Neuron (in vitro differentiated cells): Measurements from ENCODE around the gene SYS1.

Experiments
- H2AFZ ChIP-seq: one replicate; pipeline ENCODE4 v1.6.1; 2013; ENCODE audit warnings: low read depth, mild to moderate bottlenecking, inconsistent platforms, low read length, moderate library complexity
- H3K27me3 ChIP-seq: one replicate; pipeline ENCODE4 v1.6.1; 2013; ENCODE audit warnings: low read length; ENCODE audit not compliant: insufficient read depth
- H3K36me3 ChIP-seq: one replicate; pipeline ENCODE4 v1.6.1; 2013; ENCODE audit warnings: low read length; ENCODE audit not compliant: insufficient read depth
- H3K4me1 ChIP-seq: one replicate; pipeline ENCODE4 v1.6.1; 2013; ENCODE audit warnings: low read length; ENCODE audit not compliant: insufficient read depth
- H3K4me3 ChIP-seq: 2 replicates; pipeline ENCODE4 v1.5.1; 2013; ENCODE audit warnings: mild to moderate bottlenecking, low read length, moderate library complexity
- H3K9me3 ChIP-seq: one replicate; pipeline ENCODE4 v1.6.1; 2013; ENCODE audit warnings: low read length

The SYS1 gene

GRCh38 chr20:45354423-45355208, 8.3 kb upstream of the SYS1 start:
- H3K4me3 ChIP-seq = no peak overlapping the region
- H3K36me3 ChIP-seq = no peaks in the 10 kb centered on the region
- no peak overlapping the region for H2AFZ ChIP-seq
- H3K9me3 ChIP-seq = no peaks in the 10 kb centered on the region
- peaks cover 5% of the 10 kb centered on the region for H3K27me3 ChIP-seq
- no peaks in the 10 kb centered on the region for H3K4me1 ChIP-seq

- no peaks in the 10 kb centered on the region for H3K9me3 ChIP-seq
- H3K36me3 ChIP-seq = no peaks in the 10 kb centered on the region
- H3K4me1 ChIP-seq = no peaks in the 10 kb centered on the region
- no peak overlapping the region for H3K4me3 ChIP-seq
- H2AFZ ChIP-seq = no peak overlapping the region
- peaks cover 4% of the 10 kb centered on the region for H3K27me3 ChIP-seq
Measured at GRCh38 chr20:45355209-45356084, 7.5 kb upstream of the SYS1 start.

- H3K27me3 ChIP-seq = peaks cover 2% of the 10 kb centered on the region
- no peaks in the 10 kb centered on the region for H3K36me3 ChIP-seq
- H2AFZ ChIP-seq = no peak overlapping the region
- H3K9me3 ChIP-seq = no peaks in the 10 kb centered on the region
- no peak overlapping the region for H3K4me3 ChIP-seq
- H3K4me1 ChIP-seq = no peaks in the 10 kb centered on the region
Measured at GRCh38 chr20:45358282-45359068, 4.5 kb upstream of the SYS1 start.

- H3K4me1 ChIP-seq = peaks cover 5% of the 10 kb centered on the region
- H3K9me3 ChIP-seq = no peaks in the 10 kb centered on the region
- no peak overlapping the region for H3K4me3 ChIP-seq
- H3K36me3 ChIP-seq = no peaks in the 10 kb centered on the region
- no peaks in the 10 kb centered on the region for H3K27me3 ChIP-seq
- H2AFZ ChIP-seq = no peak overlapping the region
Measured at GRCh38 chr20:45359069-45359405, 3.9 kb upstream of the SYS1 start.

- Histone ChIP-seq H3K36me3 (no peaks in the 10 kb centered on the region), H3K9me3 (no peaks in the 10 kb centered on the region), H2AFZ (no peak overlapping the region), H3K4me1 (peaks cover 7% of the 10 kb centered on the region), H3K27me3 (no peaks in the 10 kb centered on the region), H3K4me3 (no peak overlapping the region)
Measured at GRCh38 chr20:45359406-45360148, 3.4 kb upstream of the SYS1 start.

- peaks cover 13% of the 10 kb centered on the region for H3K36me3 ChIP-seq
- H3K4me3 ChIP-seq = no peak overlapping the region
- no peaks in the 10 kb centered on the region for H3K27me3 ChIP-seq
- no peaks in the 10 kb centered on the region for H3K9me3 ChIP-seq
- peaks cover 9% of the 10 kb centered on the region for H3K4me1 ChIP-seq
- no peak overlapping the region for H2AFZ ChIP-seq
Measured at GRCh38 chr20:45361793-45362192, 1.2 kb upstream of the SYS1 start.

- Histone ChIP-seq H3K27me3 (no peaks in the 10 kb centered on the region), H3K4me1 (peaks cover 9% of the 10 kb centered on the region), H3K9me3 (no peaks in the 10 kb centered on the region), H3K36me3 (peaks cover 28% of the 10 kb centered on the region), H3K4me3 (peak overlapping the region; percentile 73), H2AFZ (peak overlapping the region; percentile 33)
Measured at GRCh38 chr20:45363611-45364492, 896 bp downstream of the SYS1 start.

- Histone ChIP-seq H3K4me3 (no peak overlapping the region), H3K4me1 (peaks cover 9% of the 10 kb centered on the region), H2AFZ (no peak overlapping the region), H3K9me3 (no peaks in the 10 kb centered on the region), H3K27me3 (no peaks in the 10 kb centered on the region), H3K36me3 (peaks cover 28% of the 10 kb centered on the region)
Measured at GRCh38 chr20:45365444-45365970, 2.6 kb downstream of the SYS1 start.

GRCh38 chr20:45366192-45366591, 3.2 kb downstream of the SYS1 start:
- Histone ChIP-seq H3K27me3 (no peaks in the 10 kb centered on the region), H3K4me1 (peaks cover 9% of the 10 kb centered on the region), H3K4me3 (no peak overlapping the region), H3K9me3 (no peaks in the 10 kb centered on the region), H3K36me3 (peaks cover 28% of the 10 kb centered on the region), H2AFZ (no peak overlapping the region)

GRCh38 chr20:45366631-45367030, 3.7 kb downstream of the SYS1 start:
- Histone ChIP-seq H3K4me1 (peaks cover 9% of the 10 kb centered on the region), H3K27me3 (no peaks in the 10 kb centered on the region), H3K9me3 (no peaks in the 10 kb centered on the region), H3K36me3 (peaks cover 28% of the 10 kb centered on the region), H2AFZ (no peak overlapping the region), H3K4me3 (no peak overlapping the region)

- H3K27me3 ChIP-seq = no peaks in the 10 kb centered on the region
- H3K36me3 ChIP-seq = peaks cover 28% of the 10 kb centered on the region
- H2AFZ ChIP-seq = no peak overlapping the region
- no peaks in the 10 kb centered on the region for H3K9me3 ChIP-seq
- H3K4me3 ChIP-seq = no peak overlapping the region
- peaks cover 9% of the 10 kb centered on the region for H3K4me1 ChIP-seq
Measured at GRCh38 chr20:45367126-45367525, 4.2 kb downstream of the SYS1 start.
